Liver (tissue), 9 donors: ENCODE measurements around the gene DNAJC22. TPM values are rescaled to one million over a fixed set of nuclear protein-coding genes. Genes with fewer than 3 reads are reported as not detected.

Experiments used
- DNase-seq: peaks from one replicate; pipeline ENCODE4 v3.0.0-alpha.2; 2017; ENCODE audit warnings: low spot score
- H3K27ac ChIP-seq, 2 donors: one replicate each; pipeline ENCODE4 v1.7.0; 2013; ENCODE audit warnings: inconsistent platforms in 2 of 2, low read length in 2 of 2, control low read depth in 1 of 2, low read depth in 1 of 2, mild to moderate bottlenecking in 1 of 2
- H3K27me3 ChIP-seq, 4 donors: one replicate each; pipeline versions ENCODE4 v1.6.1 to v1.7.0; 2013; ENCODE audit warnings: low read length in 3 of 4, inconsistent platforms in 1 of 4, mild to moderate bottlenecking in 1 of 4, moderate library complexity in 1 of 4; ENCODE audit not compliant: control insufficient read depth in 4 of 4, insufficient read depth in 4 of 4
- H3K36me3 ChIP-seq, 4 donors: one replicate each; pipeline versions ENCODE4 v1.6.1 to v1.7.0; 2013; ENCODE audit warnings: low read length in 3 of 4, mild to moderate bottlenecking in 3 of 4, low read depth in 1 of 4, moderate library complexity in 1 of 4; ENCODE audit not compliant: control insufficient read depth in 4 of 4, insufficient read depth in 3 of 4
- H3K4me1 ChIP-seq, 4 donors: one replicate each; pipeline versions ENCODE4 v1.6.1 to v1.7.0; 2013; ENCODE audit warnings: low read length in 3 of 4, mild to moderate bottlenecking in 3 of 4, moderate library complexity in 1 of 4; ENCODE audit not compliant: control insufficient read depth in 4 of 4, insufficient read depth in 4 of 4
- H3K4me3 ChIP-seq, 3 donors: one replicate each; pipeline versions ENCODE4 v1.6.1 to v1.7.0; 2013; ENCODE audit warnings: low read length in 3 of 3, control low read depth in 1 of 3, low read depth in 1 of 3, mild to moderate bottlenecking in 1 of 3
- H3K9ac ChIP-seq, 2 donors: one replicate each; pipeline ENCODE4 v1.7.0; 2013; ENCODE audit warnings: low read length in 2 of 2, mild to moderate bottlenecking in 2 of 2, moderate library complexity in 2 of 2, control low read depth in 1 of 2, low read depth in 1 of 2
- H3K9me3 ChIP-seq, 4 donors: one replicate each; pipeline versions ENCODE4 v1.6.1 to v1.7.0; 2013; ENCODE audit warnings: low read length in 3 of 4; ENCODE audit not compliant: control insufficient read depth in 4 of 4
- EGR1 ChIP-seq, 2 donors: IDR thresholded peaks; 2 replicates each; pipeline ENCODE4 v1.6.1; 2016 to 2018; ENCODE audit warnings: antibody characterized with exemption in 2 of 2, low read depth in 2 of 2
- FOXA2 ChIP-seq: IDR thresholded peaks from 2 replicates; pipeline ENCODE4 v1.6.1; 2016; ENCODE audit warnings: antibody characterized with exemption
- GABPA ChIP-seq, 2 donors: IDR thresholded peaks in 1 of 2; conservative IDR thresholded peaks in 1 of 2; 2 replicates each; pipeline ENCODE4 v1.6.1; 2016; ENCODE audit warnings: antibody characterized with exemption in 2 of 2, mild to moderate bottlenecking in 1 of 2, moderate library complexity in 1 of 2
- HNF4A ChIP-seq, 2 donors: conservative IDR thresholded peaks; 2 replicates each; pipeline ENCODE4 v1.6.1; 2016; ENCODE audit warnings: antibody characterized with exemption in 2 of 2, mild to moderate bottlenecking in 2 of 2
- HNF4G ChIP-seq: IDR thresholded peaks from 2 replicates; pipeline ENCODE4 v1.6.1; 2016; ENCODE audit warnings: antibody characterized with exemption
- JUND ChIP-seq, 2 donors: IDR thresholded peaks; 2 replicates each; pipeline ENCODE4 v1.6.1; 2016; ENCODE audit warnings: antibody characterized with exemption in 2 of 2
- NR2F2 ChIP-seq: IDR thresholded peaks from 2 replicates; pipeline ENCODE4 v1.6.1; 2016; ENCODE audit warnings: antibody characterized with exemption
- RAD21 ChIP-seq, 2 donors: IDR thresholded peaks; 2 replicates each; pipeline ENCODE4 v1.6.1; 2016; ENCODE audit warnings: antibody characterized with exemption in 2 of 2, mild to moderate bottlenecking in 2 of 2
- RXRA ChIP-seq, 2 donors: IDR thresholded peaks; 2 replicates each; pipeline ENCODE4 v1.6.1; 2017 to 2018; ENCODE audit warnings: antibody characterized with exemption in 2 of 2, mild to moderate bottlenecking in 1 of 2
- SP1 ChIP-seq: IDR thresholded peaks from 2 replicates; pipeline ENCODE4 v1.6.1; 2018; ENCODE audit warnings: antibody characterized with exemption, mild to moderate bottlenecking
- TAF1 ChIP-seq: conservative IDR thresholded peaks from 2 replicates; pipeline ENCODE4 v1.6.1; 2016; ENCODE audit warnings: antibody characterized with exemption, mild to moderate bottlenecking
- YY1 ChIP-seq: IDR thresholded peaks from 2 replicates; pipeline ENCODE4 v1.6.1; 2016; ENCODE audit warnings: antibody characterized with exemption, mild to moderate bottlenecking
- WGBS: extraction: QIAGEN DNeasy Blood & Tissue Kit; methylation state at CpG from one replicate; pipeline ENCODE4 v1.1.7; 2013; 5-methylcytosine and 5-hydroxymethylcytosine counted together
- polyA plus RNA-seq, 2 donors: library from polyadenylated mRNA; stranded (reverse) in 1 of 2; unstranded in 1 of 2; fragments of 200-250 nt in 1 of 2; fragments of >200 nt in 1 of 2; fragmentation: Nextera tagmentation in 1 of 2; extraction: Ambion mirVana in 1 of 2; gene quantifications; one replicate each; pipeline versions ENCODE4 v1.2.1 to v1.2.3, GENCODE V29; 2013 to 2015
- total RNA-seq, 2 donors: library from RNA; depleted of rRNA; stranded (reverse); fragments of >200 nt; gene quantifications; one replicate each; pipeline ENCODE4 v1.2.3, GENCODE V29; 2014
- TF ChIP-seq, protein P1 (sequence below): fragments of 150-350 bp; IDR thresholded peaks from 2 replicates; pipeline ENCODE4 v1.5.1; 2017; ENCODE audit warnings: improper control_type of control experiment, low read depth, low read length; ENCODE audit not compliant: missing input control
- TF ChIP-seq, protein P2 (sequence below): IDR thresholded peaks from 2 replicates; pipeline ENCODE4 v1.6.1; 2016; ENCODE audit warnings: antibody characterized with exemption
- TF ChIP-seq, protein P3 (sequence below): IDR thresholded peaks from 2 replicates; pipeline ENCODE4 v1.6.1; 2016; ENCODE audit warnings: antibody characterized with exemption
- TF ChIP-seq, protein P4 (sequence below): IDR thresholded peaks from 2 replicates; pipeline ENCODE4 v1.6.1; 2016; ENCODE audit warnings: antibody characterized with exemption, mild to moderate bottlenecking
- TF ChIP-seq, protein P5 (sequence below): IDR thresholded peaks from 2 replicates; pipeline ENCODE4 v1.6.1; 2016; ENCODE audit warnings: antibody characterized with exemption
- donor health status: healthy.
- donor health status: healthy.
- donor health status: healthy.
- donor health status: healthy.
- donor health status: healthy.

DNAJC22 gene
- total and polyA plus RNA-seq, 4 donors = 16.6 to 49.4 (median 28.2) TPM

DNA sequence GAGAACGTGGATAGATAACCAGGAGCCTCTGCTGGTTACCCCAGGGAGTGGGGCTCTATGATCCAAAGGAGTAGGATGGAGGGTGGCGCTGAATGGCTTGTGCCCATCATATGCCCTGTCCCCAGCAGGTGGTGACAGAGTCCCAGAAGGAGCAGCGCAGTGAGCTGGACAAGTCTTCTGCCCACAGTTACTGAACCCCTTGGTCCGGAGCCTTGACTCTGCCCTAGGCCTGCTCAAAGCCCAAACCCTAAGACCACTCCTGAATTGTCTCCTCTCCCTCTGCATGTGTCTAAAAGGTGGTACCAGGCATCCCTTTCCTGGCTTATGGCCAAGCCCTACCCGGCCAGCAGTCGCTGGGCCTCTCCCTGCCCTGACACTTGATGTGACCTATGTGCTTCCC is 48.5 kb upstream of the DNAJC22 start:
- peaks cover 7 to 13% (median 11%) of the 10 kb centered on the region in 4 donors for H3K27me3 ChIP-seq
- TF ChIP-seq, protein P1, sequence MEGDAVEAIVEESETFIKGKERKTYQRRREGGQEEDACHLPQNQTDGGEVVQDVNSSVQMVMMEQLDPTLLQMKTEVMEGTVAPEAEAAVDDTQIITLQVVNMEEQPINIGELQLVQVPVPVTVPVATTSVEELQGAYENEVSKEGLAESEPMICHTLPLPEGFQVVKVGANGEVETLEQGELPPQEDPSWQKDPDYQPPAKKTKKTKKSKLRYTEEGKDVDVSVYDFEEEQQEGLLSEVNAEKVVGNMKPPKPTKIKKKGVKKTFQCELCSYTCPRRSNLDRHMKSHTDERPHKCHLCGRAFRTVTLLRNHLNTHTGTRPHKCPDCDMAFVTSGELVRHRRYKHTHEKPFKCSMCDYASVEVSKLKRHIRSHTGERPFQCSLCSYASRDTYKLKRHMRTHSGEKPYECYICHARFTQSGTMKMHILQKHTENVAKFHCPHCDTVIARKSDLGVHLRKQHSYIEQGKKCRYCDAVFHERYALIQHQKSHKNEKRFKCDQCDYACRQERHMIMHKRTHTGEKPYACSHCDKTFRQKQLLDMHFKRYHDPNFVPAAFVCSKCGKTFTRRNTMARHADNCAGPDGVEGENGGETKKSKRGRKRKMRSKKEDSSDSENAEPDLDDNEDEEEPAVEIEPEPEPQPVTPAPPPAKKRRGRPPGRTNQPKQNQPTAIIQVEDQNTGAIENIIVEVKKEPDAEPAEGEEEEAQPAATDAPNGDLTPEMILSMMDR = peak; percentile 19
- TF ChIP-seq RAD21 (IDR thresholded peaks at IDR 0.05) = peak in 1 of 2 donors; percentile 46
- TF ChIP-seq HNF4A (conservative IDR thresholded peaks at IDR 0.05) = no peak
- H3K36me3 ChIP-seq = no peaks in the 10 kb centered on the region
- no peaks in the 10 kb centered on the region for H3K9me3 ChIP-seq
- no peak overlapping the region for H3K9ac ChIP-seq
- WGBS = 41% methylated on average over 6 of the region's 6 CpGs
- H3K27ac ChIP-seq = no peak overlapping the region
- H3K4me1 ChIP-seq = peaks cover 0 to 14% (median 7%) of the 10 kb centered on the region in 4 donors
- DNase-seq = no peak
- H3K4me3 ChIP-seq = no peak overlapping the region

DNA sequence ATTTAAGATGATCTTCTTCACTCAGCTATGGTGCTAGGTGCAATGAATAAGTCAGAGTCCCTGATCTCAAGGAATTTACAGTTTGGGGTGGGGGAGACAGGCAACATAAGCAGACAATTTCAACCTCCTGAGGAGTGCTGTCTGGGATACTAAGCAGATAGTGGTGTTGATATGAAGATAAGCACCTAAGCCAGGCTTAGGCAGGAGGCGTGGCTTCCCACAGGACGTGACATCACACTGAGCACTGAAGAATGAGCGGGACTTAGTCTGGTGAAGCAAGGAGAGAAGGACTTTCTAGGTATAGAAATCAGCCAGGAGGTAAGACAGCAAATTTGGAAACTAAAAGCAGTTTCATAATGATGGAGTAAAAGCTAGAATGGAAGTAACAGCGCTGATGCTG is 44.9 kb upstream of the DNAJC22 start:
- H3K9ac ChIP-seq = no peak overlapping the region
- H3K27ac ChIP-seq = no peak overlapping the region
- peaks cover 0 to 6% (median 4%) of the 10 kb centered on the region in 4 donors for H3K4me1 ChIP-seq
- no peak for DNase-seq
- H3K27me3 ChIP-seq = peaks cover 0 to 8% (median 4%) of the 10 kb centered on the region in 4 donors
- no peak overlapping the region for H3K4me3 ChIP-seq
- no peaks in the 10 kb centered on the region for H3K36me3 ChIP-seq
- H3K9me3 ChIP-seq = no peaks in the 10 kb centered on the region
- 74% methylated on average over 4 of the region's 4 CpGs for WGBS
- TF ChIP-seq, protein P2, sequence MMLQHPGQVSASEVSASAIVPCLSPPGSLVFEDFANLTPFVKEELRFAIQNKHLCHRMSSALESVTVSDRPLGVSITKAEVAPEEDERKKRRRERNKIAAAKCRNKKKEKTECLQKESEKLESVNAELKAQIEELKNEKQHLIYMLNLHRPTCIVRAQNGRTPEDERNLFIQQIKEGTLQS = no peak
- no peak for TF ChIP-seq FOXA2
- TF ChIP-seq, protein P3, sequence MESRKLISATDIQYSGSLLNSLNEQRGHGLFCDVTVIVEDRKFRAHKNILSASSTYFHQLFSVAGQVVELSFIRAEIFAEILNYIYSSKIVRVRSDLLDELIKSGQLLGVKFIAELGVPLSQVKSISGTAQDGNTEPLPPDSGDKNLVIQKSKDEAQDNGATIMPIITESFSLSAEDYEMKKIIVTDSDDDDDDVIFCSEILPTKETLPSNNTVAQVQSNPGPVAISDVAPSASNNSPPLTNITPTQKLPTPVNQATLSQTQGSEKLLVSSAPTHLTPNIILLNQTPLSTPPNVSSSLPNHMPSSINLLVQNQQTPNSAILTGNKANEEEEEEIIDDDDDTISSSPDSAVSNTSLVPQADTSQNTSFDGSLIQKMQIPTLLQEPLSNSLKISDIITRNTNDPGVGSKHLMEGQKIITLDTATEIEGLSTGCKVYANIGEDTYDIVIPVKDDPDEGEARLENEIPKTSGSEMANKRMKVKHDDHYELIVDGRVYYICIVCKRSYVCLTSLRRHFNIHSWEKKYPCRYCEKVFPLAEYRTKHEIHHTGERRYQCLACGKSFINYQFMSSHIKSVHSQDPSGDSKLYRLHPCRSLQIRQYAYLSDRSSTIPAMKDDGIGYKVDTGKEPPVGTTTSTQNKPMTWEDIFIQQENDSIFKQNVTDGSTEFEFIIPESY = no peak
- TF ChIP-seq, protein P1 = no peak
- no peak for TF ChIP-seq HNF4G
- TF ChIP-seq HNF4A (conservative IDR thresholded peaks at IDR 0.05) = no peak
- TF ChIP-seq NR2F2 = no peak
- no peak for TF ChIP-seq EGR1 (IDR thresholded peaks at IDR 0.05; ENCODE audit: low read depth in 2 of 2)
- TF ChIP-seq JUND (IDR thresholded peaks at IDR 0.05) = no peak
- TF ChIP-seq, protein P4, sequence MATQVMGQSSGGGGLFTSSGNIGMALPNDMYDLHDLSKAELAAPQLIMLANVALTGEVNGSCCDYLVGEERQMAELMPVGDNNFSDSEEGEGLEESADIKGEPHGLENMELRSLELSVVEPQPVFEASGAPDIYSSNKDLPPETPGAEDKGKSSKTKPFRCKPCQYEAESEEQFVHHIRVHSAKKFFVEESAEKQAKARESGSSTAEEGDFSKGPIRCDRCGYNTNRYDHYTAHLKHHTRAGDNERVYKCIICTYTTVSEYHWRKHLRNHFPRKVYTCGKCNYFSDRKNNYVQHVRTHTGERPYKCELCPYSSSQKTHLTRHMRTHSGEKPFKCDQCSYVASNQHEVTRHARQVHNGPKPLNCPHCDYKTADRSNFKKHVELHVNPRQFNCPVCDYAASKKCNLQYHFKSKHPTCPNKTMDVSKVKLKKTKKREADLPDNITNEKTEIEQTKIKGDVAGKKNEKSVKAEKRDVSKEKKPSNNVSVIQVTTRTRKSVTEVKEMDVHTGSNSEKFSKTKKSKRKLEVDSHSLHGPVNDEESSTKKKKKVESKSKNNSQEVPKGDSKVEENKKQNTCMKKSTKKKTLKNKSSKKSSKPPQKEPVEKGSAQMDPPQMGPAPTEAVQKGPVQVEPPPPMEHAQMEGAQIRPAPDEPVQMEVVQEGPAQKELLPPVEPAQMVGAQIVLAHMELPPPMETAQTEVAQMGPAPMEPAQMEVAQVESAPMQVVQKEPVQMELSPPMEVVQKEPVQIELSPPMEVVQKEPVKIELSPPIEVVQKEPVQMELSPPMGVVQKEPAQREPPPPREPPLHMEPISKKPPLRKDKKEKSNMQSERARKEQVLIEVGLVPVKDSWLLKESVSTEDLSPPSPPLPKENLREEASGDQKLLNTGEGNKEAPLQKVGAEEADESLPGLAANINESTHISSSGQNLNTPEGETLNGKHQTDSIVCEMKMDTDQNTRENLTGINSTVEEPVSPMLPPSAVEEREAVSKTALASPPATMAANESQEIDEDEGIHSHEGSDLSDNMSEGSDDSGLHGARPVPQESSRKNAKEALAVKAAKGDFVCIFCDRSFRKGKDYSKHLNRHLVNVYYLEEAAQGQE = no peak
- TF ChIP-seq, protein P5, sequence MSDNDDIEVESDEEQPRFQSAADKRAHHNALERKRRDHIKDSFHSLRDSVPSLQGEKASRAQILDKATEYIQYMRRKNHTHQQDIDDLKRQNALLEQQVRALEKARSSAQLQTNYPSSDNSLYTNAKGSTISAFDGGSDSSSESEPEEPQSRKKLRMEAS = no peak
- TF ChIP-seq RXRA (IDR thresholded peaks at IDR 0.05) = no peak
- TF ChIP-seq RAD21 (IDR thresholded peaks at IDR 0.05) = no peak
- TF ChIP-seq TAF1 = no peak
- no peak for TF ChIP-seq GABPA (IDR thresholded peaks at IDR 0.05 in 1 of 2, conservative IDR thresholded peaks at IDR 0.05 in 1 of 2)
- no peak for TF ChIP-seq YY1
- no peak for TF ChIP-seq SP1
